Activated gamma-delta T cell treated with anti-CD3 and anti-CD28 coated beads, Interleukin-2, amount 50 U/mL, for 16 hours (primary cell): ENCODE measurements around the gene PRKAR2B.
"Not testable (repeated sequence)": the region's sequence is repeated elsewhere in the genome, so short reads cannot be mapped to it uniquely, and the experiment has no call there.

ENCODE experiments used
- DNase-seq: peaks from one replicate; pipeline ENCODE4 v3.0.0-alpha.2; 2020; ENCODE audit warnings: low read depth

PRKAR2B gene

DNA sequence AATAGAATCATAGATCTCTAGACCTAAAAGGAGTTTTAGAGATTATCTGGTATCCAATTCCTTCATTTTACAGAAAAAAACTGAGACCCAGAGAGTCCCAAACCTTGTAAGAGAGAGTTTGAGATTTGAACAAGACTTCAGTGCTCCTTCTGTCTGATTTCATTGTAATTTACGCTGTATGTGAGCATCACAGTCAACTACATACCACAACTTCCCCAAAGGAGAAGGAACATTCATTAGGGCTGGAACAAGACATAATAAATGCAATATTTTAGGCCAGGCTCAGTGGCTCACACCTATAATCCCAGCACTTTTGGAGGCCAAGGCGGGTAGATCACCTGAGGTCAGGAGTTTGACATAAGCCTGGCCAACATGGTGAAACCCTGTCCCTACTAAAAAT, 17.3 kb upstream of the PRKAR2B start:
- DNase-seq, result no peak

DNA sequence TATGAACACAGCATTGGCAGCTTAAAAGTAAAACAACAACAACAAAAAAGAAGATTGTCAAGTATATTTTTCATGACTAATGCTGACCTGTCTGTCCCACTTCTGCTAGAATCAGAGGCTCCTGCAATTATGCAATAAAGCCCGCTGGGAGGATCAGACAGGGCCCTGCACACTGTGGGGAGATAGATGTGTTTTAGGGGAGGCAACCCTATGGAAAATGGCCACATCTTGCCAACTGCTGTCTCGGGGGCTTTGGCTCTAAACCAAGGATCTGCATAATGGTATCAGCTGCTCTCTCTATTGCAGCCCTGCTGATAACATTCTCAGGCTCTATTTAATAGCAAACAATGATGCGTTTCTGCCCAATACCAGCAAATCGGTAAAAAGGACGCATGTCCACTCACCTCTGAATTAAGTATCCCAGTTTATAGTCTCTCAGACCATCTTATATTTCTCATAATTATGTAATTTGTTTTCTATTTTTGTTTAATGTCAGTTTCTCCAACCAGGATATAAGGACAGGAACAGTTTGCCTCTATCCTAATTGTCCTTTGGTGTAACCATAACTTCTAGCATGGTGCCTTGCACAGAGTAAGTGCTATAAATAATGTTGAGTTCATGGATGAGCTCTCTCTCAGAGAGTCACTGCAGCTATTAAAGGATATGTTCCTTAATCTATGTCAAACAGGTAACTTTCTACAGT, 15.3 kb upstream of the PRKAR2B start:
- DNase-seq, result no peak

DNA sequence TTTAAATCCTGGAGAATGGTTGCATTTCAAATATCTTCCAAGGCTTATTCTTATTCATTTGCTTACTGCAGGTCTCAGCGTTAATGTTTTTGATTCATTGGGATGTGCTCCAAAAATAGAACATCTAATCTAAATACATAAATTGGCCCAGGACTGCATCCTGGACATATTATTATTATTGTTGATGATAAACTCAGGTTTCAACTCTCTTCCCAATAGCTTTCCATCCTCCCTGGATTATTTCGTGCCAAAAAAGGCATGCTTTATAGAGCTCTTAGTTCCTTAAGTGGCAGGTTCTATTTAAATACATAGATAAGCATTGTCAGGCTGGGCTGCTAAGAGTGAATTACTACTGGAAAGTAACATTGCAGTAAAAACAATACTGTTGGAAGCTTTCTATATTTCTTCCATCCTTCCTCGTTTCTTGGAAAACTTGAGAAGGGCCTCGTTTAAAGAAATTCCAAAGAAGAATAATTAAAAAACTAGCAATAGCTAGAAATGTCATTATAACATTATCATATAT, 14.7 kb upstream of the PRKAR2B start:
- no peak for DNase-seq

DNA sequence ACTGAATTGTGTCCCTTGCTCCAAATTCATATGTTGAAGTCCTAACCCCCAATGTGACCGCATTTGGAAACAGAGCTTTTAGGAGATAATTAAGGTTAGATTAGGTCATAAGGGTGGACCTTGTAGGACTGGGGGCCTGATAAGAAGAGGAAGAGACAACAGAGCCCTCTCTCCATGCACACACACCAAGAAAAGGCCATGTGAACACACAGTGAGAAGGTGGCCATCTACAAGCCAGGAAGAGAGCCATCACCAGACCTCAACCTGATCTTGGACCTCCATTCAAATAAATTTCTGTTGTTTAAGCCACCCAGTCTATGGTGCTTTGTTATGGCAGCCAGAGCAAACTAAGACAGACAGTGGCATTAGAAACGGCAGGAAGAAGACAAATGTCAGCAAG, 12.5 kb upstream of the PRKAR2B start:
- DNase-seq, result no peak

DNA sequence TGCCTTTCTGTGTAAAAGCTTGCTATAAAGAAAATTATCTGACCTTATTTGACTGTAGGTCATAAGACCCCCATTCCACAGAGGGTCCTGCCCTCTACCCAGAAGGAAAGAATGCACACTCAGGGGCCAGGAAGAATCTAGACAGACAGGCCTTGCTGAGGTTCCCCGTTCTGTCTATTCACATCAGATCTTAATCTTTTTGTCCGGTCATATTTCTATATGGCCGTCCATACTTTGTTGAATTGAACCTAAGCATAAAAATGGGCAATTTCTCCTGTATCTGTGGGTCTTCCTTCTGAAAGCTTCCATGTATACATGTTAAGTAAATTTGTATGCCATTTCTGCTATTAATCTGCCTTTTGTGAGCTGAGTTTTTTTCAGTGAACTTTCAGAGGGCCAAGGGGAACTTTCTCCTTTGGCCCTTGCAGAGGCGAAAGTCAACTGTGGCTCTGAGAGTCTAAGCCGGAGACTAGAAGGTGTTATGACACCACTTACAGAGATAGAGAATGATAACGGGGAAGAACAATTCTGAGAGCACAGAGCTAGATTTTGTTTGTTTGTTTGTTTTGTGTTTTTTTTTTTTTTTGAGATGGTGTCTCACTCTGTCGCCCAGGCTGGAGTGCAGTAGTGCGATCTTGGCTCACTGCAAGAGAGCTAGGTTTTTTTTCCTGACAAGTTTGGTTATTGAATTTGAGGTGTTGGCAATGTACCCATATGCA, 11.6 kb upstream of the PRKAR2B start:
- DNase-seq, result no peak

DNA sequence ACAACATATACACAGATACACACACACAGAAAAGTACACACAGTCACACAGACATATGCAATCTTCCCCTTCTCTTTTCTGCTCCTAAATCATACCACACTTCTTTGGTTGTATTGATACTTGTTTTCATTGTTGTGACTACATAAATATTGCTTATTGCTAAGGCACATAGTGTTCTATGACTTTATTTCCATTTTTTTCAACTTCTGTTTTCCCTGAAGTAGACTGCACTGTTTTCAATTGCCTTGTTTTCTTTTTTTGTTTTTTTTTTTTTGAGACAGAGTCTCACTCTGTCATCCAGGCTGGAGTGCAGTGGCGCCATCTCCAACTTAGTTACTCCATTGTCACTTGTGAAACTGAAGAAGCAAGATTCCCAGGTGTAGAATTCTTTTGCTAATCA, 10.0 kb upstream of the PRKAR2B start:
- no peak for DNase-seq

DNA sequence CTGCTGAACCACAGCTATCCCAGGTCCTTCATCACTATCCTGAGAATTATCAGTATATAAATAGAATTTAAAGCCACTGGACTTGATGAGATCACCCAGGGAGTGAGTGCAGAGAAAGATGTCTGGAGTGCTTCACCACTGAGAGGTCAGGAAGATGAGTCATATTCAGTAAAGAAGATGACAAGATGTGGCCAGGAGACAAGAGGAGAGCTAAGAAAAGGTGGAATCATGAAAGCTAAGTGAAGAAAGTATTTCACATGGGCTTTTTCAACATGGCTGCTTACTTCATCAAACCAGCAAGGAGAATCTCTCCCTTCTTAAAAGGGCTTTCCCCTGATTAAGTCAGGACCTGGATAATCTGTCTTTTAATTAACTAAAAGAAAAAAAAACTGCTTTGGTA, 9.1 kb upstream of the PRKAR2B start:
- no peak for DNase-seq

DNA sequence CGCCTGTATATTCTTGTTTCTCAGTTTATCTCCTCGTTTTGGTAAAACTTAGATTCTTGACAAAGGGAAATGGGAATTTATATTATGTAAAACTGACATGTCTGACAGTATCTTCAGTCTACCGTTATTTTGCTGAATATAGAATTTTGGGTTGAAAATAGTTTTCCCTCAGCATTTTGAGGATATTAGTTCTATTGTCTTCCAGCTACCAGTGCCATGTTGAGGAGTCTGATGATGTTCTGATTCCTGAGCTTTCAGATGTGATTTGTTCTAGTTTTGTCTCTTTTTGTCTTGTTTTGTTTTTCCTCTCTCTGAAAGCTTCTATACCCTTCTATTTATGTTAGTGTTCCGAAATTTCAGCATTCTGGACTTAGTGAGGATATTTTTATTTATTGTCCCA, 8.0 kb upstream of the PRKAR2B start:
- no peak for DNase-seq

DNA sequence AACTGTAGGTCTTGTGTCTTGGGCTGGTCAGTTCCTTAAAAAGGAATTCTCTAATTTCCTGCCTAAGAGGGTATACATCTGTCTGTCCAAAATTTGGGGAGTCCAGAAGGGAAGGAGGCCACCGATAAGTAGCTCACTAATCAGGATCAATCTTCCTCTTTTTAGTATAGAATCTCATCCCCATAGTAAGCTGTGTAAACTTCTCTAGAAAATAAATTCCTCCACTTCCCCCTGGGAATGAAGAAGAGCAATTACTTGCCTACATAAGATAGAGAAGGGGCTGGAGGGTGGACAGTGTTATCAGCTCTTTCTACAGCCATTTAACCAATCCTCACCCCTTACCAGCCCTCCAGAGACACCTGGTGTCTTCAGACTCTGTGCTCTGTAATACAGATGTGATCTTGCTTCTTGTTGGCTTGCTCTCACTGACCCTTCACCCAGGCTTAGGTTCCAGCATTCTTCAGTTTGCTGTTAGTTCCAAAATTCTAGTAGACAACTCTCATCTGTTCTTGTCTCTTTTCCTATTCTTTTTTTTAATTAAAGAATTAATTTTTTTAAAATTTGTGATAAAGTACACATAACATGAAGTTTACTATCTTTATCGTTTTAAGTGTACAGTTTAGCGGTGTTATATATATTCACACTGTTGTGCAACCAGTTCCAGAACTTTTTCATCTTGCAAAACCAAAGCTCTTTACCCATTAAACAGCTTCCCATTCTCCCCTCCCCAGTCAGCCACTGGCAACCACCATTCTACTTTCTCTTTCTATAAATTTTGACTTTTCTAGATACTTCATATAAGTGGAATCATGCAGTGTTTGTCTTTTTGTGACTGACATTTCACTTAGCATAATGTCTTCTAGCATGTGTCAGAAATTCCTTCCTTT, 6.5 kb upstream of the PRKAR2B start:
- no peak for DNase-seq

DNA sequence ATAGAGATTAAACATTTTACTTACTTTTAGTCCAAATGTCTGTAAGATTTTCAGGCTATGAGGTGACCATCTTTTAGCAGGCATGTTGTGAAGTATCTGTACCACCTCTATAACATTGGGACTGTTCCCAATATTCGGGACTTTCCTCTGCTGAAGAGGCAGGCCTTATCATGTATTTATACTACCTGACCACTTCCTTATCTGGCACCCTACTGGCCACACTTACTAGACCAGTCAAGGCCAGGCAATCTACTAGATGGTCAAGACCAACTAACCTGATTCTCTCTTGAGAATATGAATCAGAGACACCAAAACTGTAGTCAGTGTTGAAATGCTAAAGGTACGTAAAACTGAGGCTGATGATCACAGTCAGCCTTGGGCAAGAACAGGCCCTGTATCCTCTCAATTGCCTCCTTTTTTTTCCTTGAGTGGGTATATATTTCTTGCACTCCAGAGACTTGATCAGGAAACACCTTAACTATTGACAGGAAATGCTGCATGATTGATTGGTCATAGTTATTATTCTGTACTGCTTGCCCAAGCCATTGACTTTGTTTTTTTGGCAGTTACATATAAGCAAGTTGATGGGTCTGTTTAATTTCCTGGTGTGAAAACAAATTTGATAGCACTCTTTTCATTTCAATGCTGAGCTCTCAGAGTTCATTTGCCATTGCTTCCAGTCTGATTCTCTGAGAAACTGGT, 5.2 kb upstream of the PRKAR2B start:
- no peak for DNase-seq

DNA sequence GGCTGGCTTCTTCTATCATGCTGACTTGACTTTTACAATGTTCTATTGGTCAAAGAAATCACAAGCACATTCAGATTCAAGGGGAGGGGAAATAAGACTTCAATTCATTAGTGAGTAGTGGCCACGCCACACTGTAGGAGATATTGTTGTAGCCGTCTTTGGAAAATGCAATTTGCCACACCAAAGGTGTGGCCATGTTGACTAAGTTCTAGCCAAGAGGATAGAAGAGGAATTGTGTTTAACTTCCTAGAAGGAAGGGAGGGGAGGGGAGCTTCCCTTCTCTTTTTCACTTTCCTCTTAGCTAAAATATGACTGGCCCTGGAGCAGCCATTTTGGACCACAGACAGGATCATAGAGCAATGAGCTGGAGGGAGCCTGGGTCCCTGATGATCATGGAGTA, 3.4 kb upstream of the PRKAR2B start:
- DNase-seq, result no peak

DNA sequence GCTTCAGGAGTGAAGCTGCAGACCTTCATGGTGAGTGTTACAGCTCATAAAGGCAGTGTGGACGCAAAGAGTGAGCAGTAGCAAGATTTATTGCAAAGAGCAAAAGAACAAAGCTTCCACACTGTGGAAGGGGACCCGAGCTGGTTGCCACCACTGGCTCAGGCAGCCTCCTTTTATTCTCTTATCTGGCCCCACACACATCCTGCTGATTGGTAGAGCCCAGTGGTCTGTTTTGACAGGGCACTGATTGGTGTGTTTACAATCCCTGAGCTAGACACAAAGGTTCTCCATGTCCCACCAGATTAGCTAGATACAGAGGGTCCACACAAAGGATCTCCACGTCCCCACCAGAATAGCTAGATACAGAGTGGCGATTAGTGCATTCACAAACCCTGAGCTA, 2.7 kb upstream of the PRKAR2B start:
- not testable (repeated sequence) for DNase-seq

DNA sequence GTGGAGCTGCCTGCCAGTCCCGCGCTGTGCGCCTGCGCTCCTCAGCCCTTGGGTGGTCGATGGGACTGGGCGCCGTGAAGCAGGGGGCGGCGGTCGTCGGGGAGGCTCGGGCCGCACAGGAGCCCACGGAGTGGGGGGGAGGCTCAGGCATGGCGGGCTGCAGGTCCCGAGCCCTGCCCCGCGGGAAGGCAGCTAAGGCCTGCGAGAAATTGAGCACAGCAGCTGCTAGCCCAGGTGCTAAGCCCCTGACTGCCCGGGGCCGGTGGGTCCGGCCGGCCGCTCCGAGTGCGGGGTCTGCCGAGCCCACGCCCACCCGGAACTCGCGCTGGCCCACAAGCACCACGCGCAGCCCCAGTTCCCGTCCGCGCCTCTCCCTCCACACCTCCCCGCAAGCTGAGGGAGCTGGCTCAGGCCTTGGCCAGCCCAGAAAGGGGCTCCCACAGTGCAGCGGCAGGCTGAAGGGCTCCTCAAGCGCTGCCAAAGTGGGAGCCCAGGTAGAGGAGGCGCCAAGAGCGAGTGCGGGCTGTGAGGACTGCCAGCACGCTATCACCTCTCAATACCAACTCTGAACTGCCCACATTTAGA, 2.1 kb upstream of the PRKAR2B start:
- DNase-seq, result not testable (repeated sequence)

DNA sequence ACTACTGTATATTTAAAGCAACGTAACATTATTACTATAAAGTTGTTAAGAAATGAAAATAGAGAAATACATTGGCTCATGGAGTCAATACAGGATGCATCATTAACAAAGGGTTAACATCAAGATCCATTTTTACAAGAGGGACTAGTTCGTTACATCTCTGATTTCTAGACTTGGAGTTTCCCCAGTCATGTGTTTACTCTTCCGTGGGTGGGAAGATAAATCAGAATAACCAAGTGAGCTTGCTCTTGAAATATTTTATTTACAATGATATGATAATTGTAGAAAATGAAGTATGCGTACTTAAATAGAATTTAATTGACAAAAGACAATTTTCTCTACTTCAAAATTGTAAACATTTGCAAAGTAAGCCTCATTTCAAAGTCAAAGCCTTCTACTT, 1.0 kb upstream of the PRKAR2B start:
- DNase-seq, result no peak

DNA sequence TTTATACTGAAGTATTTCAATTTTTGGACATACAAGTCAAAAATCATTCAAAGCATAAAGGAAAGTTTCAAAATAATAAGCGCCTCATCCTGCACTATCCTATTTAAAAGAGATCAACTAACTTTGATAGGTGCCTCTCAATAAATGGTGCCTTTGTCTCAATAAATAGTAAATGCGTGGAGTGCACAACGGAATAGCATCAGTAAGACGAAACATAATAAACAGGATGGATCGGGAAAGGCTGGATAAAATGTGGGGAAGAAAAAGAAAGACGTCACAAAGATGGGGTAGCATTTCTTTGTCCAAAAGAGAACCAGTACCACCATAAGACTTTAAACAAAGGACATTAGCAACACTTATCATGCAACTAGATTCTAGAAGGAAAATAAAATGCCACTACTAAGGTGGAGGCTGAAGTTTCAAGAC, 571 bp upstream of the PRKAR2B start:
- no peak for DNase-seq

DNA sequence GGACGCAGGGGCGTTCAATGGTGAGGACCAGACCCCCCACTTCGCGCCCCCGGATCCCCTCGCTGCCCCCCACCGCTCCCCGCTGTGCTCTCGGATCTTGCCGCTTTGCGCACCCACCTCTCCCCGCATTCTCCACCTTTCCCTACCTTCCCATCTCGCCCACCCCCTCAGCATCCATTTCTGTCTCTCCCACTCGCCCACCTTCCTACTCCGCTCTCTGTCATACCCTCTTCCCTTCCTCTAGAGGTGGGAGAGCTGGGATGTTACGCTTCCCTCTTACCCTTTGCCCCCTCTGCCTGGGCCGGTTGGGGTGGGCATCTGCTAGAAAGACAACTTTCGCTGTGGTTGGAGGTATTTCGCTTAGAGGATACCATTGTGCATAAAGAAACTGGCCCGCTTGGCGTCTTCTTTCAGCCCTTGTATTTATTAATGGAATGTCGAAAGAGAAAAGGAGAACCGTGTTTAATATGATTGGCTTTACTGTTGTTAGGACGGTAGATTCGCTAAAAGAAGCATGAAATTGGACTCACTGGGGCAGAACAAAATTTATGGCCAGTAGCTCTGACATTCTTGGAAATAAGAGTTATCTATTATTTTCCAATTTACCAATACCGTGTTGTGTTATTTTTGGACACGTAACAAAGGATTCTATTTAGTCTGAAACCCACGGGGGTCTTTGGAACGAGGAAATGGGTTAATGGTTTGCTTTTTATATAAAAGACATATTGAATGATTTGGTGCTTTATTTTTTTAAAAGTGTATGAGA, 873 bp downstream of the PRKAR2B start:
- DNase-seq, result no peak

DNA sequence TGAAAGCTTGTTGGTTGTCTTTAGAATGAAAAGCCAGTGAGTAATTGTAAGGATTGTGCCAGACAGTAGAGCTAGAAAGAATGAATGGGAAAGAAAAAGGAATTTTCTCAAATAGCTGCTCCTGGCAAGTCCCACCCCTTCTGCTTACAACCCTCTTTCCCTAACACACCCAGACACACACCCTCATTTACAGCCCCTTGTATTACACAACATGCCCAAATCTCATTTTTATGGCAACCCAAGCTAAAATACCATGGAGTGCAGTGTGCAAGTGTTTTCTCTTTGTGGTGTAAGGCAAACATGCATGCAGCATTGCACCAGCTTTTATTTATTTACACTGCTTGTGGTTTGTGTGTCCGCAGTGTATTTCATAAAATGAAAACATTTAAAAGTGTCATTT, 1.5 kb downstream of the PRKAR2B start:
- no peak for DNase-seq

DNA sequence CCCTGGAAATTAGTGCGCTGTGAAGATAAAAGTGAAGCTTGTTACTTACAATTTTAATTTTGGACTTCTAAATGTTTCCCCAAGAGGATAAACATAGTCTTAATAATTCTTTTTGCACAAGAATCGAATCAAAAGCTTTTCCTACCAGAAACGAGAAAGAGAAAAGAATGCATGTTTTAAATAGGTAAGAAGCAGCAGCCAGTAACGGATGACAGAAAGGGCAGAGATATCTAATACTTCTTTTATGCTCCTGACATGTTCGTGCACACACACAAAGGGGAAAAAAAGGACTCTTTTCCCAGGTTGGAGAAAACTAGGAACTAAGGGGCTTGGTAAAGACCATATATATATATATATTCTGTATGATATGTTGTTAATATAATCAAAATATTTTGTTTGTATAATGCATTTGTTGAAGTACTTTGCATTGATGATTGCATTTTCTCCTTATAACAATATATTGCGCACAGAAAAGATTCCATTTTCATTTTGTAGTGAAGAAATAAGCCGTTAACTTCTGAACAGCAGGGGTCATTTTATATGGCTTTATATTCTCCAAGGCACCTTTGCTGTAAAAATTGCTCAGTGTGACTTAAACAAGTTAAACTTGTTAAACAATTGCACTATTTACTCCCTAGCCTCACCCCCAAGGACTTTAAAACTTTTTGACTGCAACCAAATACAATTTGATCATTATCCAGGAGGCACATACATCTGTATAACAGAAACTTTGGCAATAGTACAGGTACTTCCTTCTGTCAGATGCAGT, 2.2 kb downstream of the PRKAR2B start:
- no peak for DNase-seq

DNA sequence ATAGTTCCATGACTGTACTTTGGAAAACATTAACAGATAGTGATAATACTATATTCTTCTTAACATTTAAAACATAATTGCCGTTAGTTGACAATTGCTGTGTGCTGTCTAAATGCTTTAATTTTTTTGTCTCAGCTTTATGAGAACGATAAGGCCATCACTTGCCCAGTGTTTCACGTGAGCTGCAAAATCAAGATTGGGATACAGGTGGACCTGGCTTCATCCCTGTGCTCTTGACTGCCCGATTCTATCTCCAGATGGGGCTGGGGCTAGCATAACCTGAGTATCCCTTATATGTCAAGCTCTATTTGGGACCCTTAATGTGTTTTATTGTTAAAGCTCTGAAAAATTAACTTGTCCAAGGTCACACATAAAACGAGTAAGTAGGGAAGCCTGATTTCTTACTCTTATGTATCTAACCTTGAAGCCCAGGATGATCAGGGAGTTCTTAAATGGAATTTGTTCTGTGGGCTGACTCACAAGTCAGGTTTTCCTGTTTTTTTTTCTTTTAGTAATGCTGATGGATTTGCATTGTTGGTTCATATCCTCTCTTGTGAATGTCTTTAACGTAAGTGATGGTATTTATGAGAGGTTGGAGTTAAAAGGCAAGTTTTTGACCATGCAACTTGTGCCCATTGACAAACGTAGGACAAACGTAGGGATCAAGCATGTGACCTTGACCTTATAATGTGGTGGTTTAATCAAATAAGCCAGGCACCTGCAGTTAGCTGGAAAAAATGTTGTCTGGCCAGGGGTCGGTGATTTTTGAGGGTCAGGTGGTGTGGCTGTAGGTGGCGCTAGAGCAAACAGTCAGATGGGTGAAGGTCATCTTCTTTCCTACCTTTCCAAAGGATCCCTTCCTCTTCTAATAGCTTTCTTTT, 3.6 kb downstream of the PRKAR2B start:
- DNase-seq, result no peak
